AG08396 (cell line): ENCODE results near the gene FLOT1.
"Not testable (repeated sequence)": the region's sequence is repeated elsewhere in the genome, so short reads cannot be mapped to it uniquely, and the experiment has no call there.

ENCODE experiments used
- DNase-seq: peaks from one replicate; pipeline ENCODE4 v3.0.0; 2012; ENCODE audit warnings: low spot score, mixed read lengths

FLOT1 gene

GRCh38 chr6:30767158-30767943, 24.9 kb upstream of the FLOT1 start:
- DNase-seq = no peak

GRCh38 chr6:30766461-30767157, 24.1 kb upstream of the FLOT1 start:
- no peak for DNase-seq

GRCh38 chr6:30765495-30765894, 23.0 kb upstream of the FLOT1 start:
- DNase-seq = not testable (repeated sequence)

- DNase-seq = not testable (repeated sequence)
Observed at GRCh38 chr6:30764490-30765043, 22.1 kb upstream of the FLOT1 start.

DNA sequence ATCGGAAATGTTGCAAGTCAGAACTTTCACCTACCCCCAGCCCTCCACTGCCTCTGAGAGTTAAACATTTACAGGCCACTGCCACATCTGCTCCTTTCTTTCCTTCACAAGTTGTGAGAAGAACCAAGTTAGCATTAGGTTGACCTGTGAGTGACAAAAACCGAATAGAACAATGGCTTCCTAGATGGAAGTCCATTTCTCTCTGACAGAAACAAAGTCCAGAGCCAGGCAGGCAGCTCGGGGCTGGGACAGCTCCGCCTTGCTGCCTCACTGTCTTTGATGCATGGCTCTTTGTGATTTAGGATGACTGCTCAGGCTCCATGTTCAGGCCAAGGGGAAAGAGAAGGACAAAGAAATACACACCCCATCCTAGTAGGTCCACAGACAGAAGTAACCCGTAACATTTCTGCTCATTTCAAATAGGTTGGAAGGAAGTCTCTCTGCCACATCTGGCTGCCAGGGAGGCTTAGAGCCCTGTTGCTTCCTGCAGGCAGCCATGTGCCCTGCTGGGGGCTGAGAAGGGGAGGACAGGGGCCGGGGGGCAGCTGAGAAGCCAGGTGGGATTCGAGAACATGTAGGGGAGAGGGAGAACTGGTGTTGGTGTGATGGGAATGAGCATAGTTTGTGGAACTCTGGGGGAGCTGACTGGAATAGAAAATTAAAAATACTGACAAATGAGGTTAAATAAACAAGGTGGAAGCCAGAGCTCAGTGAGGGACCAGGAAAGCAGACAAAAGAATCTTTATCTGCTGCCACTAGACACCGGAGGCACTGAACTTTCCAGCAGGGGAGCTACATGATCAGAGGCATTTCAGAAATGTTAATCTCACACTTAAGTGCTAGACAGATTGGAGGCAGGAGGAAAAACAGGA, 21.4 kb upstream of the FLOT1 start:
- DNase-seq = peak; percentile 23

DNA sequence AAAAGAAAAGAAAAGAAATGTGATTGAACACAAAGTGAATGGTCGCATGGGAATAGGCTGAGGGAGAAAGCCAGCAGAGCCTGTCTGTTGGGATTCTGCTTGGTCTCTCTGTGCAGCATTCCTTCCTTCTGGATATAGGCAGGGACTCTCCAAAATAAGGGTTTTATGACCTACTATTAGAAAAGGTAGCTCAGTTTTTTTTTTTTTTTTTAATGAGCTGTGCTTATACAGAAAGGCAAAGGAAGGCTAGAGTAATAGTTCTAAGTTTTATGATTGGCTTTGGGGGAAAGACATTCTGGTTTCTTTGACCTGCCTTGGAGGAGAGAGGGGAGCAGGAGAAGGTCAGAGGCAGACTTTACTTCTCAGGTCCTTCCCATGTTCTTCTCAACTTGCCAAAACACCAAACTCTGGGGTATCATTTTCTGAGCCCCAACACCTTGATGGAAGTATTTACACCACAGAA, 20.7 kb upstream of the FLOT1 start:
- DNase-seq = no peak

DNA sequence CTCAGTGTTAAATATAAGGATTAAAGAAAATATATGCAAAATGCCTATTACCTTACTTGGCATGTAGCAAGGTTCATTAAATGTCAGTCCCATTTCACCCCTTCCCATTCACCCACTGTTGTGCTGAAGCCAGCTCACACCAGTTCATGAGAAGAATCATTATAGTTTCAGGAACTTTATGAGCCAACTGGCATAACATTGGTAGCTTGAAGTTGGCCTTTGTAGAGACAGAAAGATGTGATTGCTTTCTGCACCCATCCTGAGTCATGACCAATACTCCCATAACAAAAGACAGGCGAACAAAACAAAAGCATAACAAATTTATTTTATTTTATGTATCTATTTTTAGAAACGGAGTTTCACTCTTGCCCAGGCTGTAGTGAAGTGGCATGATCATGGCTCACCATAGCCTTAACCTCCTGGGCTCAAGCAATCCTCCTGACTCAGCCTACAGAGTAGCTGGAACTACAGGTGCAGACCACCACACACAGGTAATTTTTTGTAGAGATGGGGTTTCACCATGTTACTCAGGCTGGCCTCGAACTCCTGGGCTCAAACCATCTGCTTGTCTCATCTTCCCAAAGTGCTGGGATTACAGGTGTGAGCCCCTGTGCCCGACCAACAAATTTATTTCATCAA, 19.4 kb upstream of the FLOT1 start:
- no peak for DNase-seq

GRCh38 chr6:30760549-30760948, 18.1 kb upstream of the FLOT1 start:
- no peak for DNase-seq

GRCh38 chr6:30759575-30760239, 17.2 kb upstream of the FLOT1 start:
- peak; percentile 85 for DNase-seq

GRCh38 chr6:30757261-30757904, 14.9 kb upstream of the FLOT1 start:
- no peak for DNase-seq

- DNase-seq = not testable (repeated sequence)
Observed at GRCh38 chr6:30756405-30757003, 14.0 kb upstream of the FLOT1 start.

DNA sequence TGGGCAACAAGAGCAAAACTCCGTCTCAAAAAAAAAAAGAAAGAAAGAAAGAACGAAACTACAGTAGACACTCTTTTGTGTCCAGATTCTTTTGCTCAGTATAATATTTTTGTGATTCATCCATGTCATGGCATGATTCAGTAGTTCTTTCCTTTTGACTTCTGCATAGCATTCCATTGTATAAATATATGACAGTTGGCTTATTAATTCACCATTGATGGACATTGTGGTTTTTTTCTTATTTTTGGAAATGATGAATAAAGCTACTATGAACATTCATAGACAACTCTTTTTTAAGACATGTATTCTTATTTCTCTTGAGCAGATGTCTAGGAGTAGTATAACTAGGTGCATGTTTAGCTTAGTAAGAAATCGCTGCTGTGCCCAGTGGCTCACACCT, 12.1 kb upstream of the FLOT1 start:
- no peak for DNase-seq

- peak; percentile 90 for DNase-seq
Observed at GRCh38 chr6:30752157-30752927, 9.9 kb upstream of the FLOT1 start.

DNA sequence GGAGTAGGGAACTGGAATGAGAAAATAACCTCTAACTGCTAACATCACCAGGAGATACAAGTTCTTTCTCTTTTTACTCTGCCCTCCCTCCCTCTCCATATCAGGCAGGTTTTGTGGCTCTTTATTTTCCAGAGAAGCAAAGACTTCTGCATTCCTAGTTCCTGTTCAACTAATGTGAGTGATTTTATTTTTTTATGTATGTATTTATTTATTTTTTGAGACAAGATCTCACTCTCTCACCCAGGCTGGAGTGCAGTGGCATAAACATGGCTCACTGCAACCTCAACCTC, 7.8 kb upstream of the FLOT1 start:
- no peak for DNase-seq

DNA sequence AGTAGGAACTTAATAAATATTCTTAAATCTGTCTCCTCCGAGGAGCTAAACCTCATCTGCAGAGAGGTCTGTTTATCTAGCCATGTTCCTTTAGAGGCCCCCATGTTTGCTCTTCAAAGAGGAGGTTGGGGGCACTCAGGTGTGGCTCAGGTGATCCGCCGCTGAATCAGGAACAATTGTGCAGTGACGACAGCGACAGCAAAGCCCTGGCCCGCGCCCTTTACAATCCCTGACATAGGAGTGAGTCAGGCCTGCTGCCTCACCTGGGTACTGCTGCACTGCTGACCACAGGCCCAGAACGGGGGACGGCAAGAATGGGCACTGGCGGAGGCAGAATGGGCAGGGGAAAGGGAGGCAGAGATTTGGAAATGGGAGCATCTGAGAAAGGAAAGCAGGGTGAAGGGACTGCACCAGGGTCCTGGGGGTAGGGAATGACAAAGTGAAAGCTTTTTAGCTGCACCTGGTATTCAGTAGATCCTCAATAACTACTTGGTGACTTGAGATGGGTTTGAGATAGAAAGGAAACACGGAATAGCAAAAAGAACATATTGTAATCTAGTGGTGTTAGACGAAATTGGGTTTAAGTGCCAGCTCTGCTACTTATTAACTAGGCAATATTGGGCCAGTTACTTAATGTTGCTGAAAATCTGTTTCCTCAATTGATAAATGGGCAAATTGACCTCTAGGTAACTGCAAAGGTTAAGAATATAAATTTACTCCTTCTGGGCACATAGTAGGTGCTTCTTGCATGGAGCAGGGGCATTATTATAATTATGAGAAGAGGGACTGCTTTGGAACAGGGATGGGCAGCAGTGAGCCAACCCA, 7.3 kb upstream of the FLOT1 start:
- no peak for DNase-seq

GRCh38 chr6:30748851-30749540, 6.5 kb upstream of the FLOT1 start:
- no peak for DNase-seq

- no peak for DNase-seq
Observed at GRCh38 chr6:30747902-30748769, 5.6 kb upstream of the FLOT1 start.
